HL-60/S4 treated with phorbol 12-myristate 13-acetate at 8.2 ng/mL for 4 days and 3 days (cell line): ENCODE measurements around the gene MTHFD1L.

Source experiments
- in situ Hi-C: fragments of 300-500 bp; cut with MboI; formaldehyde crosslinking; loops from 2 replicates; pipeline ENCODE4 v1.15.0; 2022; ENCODE audit warnings: low sequenced_read_pairs

MTHFD1L gene

GRCh38 chr6:150930841-150931240 lies 65.3 kb downstream of the MTHFD1L start:
- in situ Hi-C loops = no loop called here

GRCh38 chr6:150931405-150931804 lies 65.9 kb downstream of the MTHFD1L start:
- in situ Hi-C loops = no loop called here

- in situ Hi-C loops = no loop called here
These were observed 67.5 kb downstream of the MTHFD1L start for GRCh38 chr6:150932996-150933395.

- in situ Hi-C loops = no loop called here
These were observed 68.9 kb downstream of the MTHFD1L start for GRCh38 chr6:150934380-150934779.

DNA sequence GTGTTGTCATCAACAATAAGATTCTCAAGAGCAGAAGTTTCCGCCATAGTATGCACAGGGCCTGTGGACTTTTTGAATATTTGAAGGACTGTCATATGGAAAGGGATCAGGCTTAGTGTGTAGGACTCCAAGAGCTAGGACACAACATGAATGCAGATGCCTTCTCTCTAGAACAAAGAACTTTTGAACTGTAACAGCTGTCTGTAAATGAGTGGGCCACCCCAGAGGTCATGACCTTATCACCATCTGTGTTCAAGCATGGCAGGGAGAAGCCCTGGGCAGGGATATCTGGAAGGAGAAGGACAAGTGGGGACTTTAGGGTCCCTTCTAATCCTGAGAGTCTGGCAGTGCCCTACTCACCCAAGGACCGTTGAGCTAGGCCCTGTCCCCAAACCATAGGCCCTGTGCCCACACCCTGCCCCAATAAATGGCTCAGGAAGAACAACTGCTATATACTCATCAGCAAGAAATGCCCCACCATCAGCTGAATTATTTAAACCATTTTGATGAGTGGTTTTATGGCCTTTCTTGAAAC lies 70.6 kb downstream of the MTHFD1L start:
- in situ Hi-C loops = no loop called here

DNA sequence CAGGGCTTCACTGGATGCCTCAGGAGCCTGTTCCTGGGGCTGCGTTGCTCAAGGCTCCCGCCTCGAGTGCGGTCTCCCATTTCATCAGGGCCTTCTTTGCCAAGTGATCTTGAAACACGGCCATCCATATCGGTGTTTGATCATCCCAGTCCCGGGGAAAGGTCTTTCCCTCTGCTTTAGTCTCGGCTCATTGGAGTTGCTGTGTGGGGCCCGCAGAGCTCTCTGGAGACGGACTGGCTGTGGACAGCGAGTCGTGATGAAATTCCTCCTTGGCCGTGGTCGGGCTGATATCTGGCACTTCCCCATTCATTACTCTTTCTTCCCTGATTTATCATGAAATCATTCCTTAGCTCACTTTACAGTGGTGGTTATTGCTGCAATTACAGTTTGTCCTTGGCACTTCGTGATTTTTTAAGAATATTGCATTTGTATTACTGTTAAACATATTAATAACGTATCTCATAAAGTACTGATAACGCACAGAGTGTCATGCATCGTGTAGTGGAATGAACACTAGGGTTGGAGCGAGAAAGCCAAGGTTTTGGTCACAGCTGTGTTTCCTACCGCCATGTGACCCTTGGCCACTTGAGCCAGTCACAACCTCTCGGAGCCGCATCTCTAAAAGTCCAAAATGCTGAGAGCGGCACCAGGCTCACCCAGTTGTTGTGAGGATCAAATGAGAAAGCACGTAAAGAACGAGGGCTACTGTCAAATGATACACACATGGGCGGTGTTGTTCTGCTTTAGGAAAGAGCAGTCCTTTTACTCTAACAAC lies 71.8 kb downstream of the MTHFD1L start:
- in situ Hi-C loops = no loop called here

- in situ Hi-C loops = no loop called here
These were observed 73.9 kb downstream of the MTHFD1L start for GRCh38 chr6:150939399-150939798.

- in situ Hi-C loops = no loop called here
These were observed 75.4 kb downstream of the MTHFD1L start for GRCh38 chr6:150940941-150941340.

- in situ Hi-C loops = no loop called here
These were observed 84.0 kb downstream of the MTHFD1L start for GRCh38 chr6:150949526-150949925.

GRCh38 chr6:150953851-150954250 lies 88.3 kb downstream of the MTHFD1L start:
- in situ Hi-C loops = no loop called here

DNA sequence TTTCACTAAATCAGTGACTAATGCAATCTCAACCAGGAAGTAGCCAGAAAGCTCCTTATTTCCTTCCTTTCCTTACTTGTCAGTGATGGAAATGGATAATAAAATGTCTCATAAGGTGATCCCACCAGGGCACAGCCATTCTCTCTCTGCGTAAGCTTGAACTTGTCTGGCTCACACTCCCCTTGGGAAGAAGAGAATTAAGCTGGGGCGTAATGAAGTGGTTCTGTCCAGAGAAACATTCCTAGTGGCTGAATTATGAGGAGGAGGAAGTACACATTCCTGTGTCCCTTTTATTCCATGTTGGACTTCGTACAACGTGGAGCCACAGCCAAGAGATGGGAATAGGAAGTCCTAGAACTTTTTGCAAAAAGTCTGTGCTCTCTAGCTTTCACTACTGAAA lies 93.7 kb downstream of the MTHFD1L start:
- in situ Hi-C loops = no loop called here

GRCh38 chr6:150962436-150962835 lies 96.9 kb downstream of the MTHFD1L start:
- in situ Hi-C loops = no loop called here

GRCh38 chr6:150964765-150965164 lies 99.3 kb downstream of the MTHFD1L start:
- in situ Hi-C loops = no loop called here

- in situ Hi-C loops = no loop called here
These were observed 101.3 kb downstream of the MTHFD1L start for GRCh38 chr6:150966786-150967185.

DNA sequence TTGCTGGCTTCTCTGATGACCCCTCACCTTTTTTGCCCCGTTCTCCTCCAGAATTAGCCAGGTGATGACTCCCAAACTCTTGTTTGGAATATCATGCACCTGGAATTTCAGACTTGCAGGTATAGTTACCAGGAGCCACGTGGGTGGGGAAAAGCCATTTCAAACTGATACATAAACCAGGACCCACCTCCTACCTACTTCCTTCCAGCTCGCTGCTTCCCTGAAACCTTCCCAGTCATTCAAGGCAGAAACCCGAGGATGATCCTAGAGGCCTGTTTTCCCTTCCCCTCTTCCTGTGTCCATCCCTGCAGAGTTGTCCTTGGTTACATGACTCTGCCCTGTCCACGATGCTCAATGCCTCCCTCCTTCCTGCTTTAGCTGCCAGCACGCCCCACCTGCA lies 101.9 kb downstream of the MTHFD1L start:
- in situ Hi-C loops = no loop called here

DNA sequence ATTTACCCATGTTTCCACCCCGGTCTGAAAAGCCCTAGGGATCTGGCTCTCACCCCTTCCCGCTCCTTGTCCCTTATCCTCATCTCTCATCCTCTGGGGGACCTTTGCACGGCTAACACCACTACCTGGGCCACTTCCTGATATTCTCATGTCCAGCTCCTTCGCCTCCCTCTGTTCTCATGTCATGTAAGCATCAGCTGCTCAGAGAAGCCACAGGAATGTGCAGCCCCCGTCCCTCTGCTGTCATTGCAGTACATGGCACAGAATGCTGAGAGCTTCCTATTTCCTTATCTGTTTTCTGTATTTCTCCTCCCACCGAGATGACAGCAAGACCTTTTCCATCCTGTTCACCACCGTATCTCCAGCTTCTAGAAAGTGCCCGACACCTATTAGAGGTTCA lies 102.4 kb downstream of the MTHFD1L start:
- in situ Hi-C loops = no loop called here

GRCh38 chr6:150969901-150970300 lies 104.4 kb downstream of the MTHFD1L start:
- in situ Hi-C loops = no loop called here

GRCh38 chr6:150971219-150971618 lies 105.7 kb downstream of the MTHFD1L start:
- in situ Hi-C loops = no loop called here

- in situ Hi-C loops = no loop called here
These were observed 109.6 kb downstream of the MTHFD1L start for GRCh38 chr6:150975136-150975535.

DNA sequence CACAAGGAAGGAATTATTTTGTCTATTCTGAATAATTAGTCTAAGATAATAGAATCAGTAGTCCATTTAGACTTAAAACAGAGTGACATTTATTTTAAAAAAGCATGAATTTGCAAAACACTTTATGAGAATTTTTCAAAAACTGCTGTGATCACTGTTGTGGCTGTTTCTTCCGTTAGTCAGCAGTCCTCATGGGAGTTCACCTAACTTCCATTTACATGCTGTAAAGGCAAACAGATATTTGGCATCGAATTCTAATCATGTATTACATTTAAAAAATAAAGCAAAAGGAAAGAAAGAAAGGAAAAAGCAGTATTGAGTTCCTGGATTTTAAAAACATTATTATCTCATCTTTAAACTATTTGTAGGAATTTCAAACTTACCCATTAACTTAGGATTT lies 111.8 kb downstream of the MTHFD1L start:
- in situ Hi-C loops = no loop called here

- in situ Hi-C loops = no loop called here
These were observed 113.1 kb downstream of the MTHFD1L start for GRCh38 chr6:150978624-150979023.

- in situ Hi-C loops = no loop called here
These were observed 114.4 kb downstream of the MTHFD1L start for GRCh38 chr6:150979826-150980350.

DNA sequence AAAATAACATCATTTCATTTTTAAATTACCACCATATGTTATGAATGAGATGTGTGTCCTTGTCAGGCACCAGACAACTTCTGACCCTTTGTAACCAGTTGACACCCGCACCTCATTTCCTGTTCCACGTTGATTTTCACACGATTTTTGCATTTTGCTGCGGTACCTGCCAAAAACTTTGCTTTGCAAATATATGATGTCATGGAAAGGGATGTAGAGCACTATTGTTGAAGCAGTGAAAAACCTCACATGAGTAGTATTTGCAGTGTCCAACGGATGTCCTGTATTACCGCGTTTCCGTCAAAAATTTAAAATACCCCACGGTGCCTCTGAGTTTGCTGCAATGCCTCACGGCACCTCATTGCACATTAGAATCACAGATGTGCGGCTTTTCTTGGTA lies 115.6 kb downstream of the MTHFD1L start:
- in situ Hi-C loops = no loop called here
